GM21360 (cell line): ENCODE data around the gene FOXN3.
"Not testable (repeated sequence)": the region's sequence is repeated elsewhere in the genome, so short reads cannot be mapped to it uniquely, and the experiment has no call there.

Experiments
- ATAC-seq: cut with Tn5 transposase; IDR thresholded peaks from one replicate; pipeline ENCODE4 v1.9.1; 2021; ENCODE audit warnings: mild to moderate bottlenecking, moderate library complexity; ENCODE audit not compliant: unreplicated experiment

Gene FOXN3

DNA sequence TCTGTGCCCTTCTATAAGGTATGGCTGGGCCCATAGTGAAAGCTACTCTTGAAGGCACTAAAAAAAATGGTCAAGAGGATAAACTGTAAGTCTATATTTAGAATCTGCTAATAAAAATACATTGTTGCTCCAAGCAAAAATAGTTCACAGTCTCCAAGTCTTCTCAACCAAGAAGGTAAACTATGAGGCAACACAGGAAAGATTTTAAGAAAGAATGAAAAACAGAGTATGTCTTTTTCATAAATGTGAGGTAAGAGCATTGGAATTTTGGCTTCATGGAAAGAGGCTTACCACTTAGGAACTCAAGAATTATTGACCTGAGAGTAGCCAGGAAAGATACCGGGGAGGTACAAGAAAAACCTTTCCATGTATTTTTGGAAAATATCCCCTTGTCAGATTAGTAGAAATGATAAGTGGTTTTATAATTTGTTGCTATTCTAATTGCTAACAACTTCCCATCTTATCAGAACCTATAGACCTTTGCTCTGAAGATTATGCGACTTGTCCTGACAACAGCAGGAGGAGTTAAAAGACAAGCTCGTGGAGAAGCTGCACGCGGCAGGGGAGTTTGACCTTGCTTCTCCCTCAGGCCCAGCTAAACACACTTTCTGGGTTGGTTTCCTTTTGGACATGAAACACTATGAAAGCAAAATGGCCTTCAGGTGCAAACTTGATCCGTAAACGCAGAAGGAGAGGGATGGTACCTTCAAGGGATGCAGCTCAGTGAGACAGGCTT, 238.1 kb downstream of the FOXN3 start:
- ATAC-seq = no peak

DNA sequence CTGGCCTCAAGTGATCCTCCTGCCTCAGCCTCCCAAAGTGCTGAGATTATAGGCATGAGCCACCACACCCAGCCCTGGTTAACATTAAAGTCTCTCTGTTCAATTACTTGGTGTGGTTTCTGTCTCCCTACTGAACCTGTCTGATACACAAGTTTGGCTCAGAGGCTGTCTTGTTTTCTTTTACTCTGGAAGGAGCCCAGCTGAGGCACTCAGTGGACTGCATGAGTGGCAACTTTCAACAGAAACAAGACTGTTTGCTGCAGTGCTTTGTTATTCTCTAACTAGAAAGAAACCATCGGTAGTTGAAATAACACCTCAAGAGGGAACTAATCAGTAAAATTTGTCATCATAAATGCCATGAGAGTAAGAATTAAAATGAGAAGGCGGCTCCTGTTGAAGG, 238.7 kb downstream of the FOXN3 start:
- ATAC-seq = no peak

DNA sequence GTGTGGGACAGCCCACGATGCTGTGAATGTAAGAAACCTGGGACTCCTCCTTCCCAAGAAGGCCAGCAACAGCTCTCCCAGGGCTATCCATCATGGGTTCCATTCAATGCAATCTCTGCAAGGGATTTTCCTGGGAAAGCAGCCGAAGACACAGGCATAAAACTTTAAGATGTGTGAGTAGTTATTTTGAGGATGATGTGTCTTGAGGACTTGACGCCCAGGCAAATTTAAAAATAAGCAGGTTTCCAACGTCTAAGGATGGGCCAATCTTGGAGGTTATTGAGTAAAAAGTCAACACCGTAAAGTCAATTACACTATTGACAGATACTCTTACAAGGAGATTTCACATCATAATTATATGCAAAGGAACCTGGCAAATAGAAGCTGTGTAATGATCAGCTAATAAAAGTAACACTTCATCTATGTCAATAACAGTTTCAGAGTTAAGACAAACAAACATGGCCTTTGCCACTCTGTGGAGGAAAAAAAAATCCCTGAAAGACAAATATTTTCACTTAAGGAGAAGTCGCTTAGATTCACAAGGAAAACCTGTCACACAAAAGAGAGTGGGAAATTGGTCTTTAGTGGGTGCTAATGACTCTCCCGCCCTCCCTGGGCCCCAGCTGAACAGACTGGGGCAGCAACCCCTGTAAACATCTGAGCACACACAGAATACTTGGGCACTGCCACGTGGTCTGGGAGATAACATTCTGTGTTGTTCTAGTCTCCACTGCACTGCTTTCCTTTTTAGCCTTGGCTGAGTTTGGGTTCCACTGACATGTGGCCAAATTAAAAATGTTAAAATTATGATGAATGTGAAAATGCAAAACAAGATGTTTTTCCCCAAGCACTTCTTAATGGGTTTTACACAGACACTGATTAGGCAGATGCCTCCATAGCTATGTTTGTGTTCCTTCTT, 240.9 kb downstream of the FOXN3 start:
- ATAC-seq = no peak

GRCh38 chr14:89171628-89172027, 245.4 kb downstream of the FOXN3 start:
- no peak for ATAC-seq

- no peak for ATAC-seq
Observed at GRCh38 chr14:89171168-89171567, 245.9 kb downstream of the FOXN3 start.

GRCh38 chr14:89167705-89168104, 249.3 kb downstream of the FOXN3 start:
- no peak for ATAC-seq

GRCh38 chr14:89166633-89167032, 250.4 kb downstream of the FOXN3 start:
- no peak for ATAC-seq

- peak; percentile 51 for ATAC-seq
Observed at GRCh38 chr14:89165189-89166181, 251.5 kb downstream of the FOXN3 start.

- peak; percentile 14 for ATAC-seq
Observed at GRCh38 chr14:89164168-89165073, 252.6 kb downstream of the FOXN3 start.

DNA sequence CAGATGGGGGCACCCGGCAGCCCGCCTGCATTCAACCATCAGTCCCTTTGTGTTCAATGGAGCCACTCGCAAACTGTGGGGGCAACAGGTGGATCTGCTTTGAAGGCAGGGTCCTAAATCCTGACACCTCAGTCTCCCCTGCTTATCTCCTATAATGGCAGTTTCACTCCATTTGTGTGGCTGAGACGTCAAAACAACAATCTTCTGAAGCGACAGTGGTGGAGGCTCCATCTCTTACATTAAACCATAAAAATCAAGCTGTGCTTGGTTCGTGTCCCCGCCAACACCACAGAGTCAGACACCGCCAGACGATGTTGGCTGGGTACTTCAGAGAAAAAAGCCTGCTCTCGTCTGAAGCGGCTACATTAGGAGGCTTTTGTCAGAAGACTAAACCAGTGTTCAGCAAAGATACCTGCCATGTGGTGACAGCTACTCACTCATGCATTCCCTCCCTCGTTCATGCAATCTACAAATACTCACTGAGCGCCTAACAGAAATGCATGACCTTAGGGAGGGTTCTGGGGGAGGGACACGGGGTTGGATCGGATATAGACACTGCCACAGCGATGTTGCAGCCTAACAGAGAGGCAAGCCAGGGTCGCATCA, 253.9 kb downstream of the FOXN3 start:
- ATAC-seq = no peak

GRCh38 chr14:89162586-89162985, 254.4 kb downstream of the FOXN3 start:
- no peak for ATAC-seq

GRCh38 chr14:89160437-89160836, 256.6 kb downstream of the FOXN3 start:
- ATAC-seq = no peak

DNA sequence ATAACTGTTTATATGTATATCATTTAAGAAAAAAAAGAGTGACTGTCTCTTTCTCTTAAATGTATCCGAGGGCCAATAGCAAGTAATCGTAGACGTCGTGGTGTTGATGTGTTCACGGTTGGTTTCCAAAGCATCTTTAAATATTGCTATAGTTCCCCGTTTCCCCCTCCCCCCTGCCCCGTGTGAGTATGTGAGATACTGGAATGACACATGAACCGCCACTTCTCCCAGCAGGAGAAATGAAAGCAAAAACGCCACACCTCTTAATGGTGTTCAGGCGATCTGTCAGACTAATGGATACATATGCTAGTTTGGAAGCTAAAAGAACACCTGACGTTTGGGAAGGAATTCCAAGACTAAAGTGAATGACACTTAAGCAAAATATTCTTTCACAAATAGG, 258.3 kb downstream of the FOXN3 start:
- ATAC-seq = no peak

GRCh38 chr14:89158104-89158503, 258.9 kb downstream of the FOXN3 start:
- ATAC-seq = not testable (repeated sequence)

- no peak for ATAC-seq
Observed at GRCh38 chr14:89155491-89155890, 261.5 kb downstream of the FOXN3 start.

GRCh38 chr14:89151693-89152092, 265.3 kb downstream of the FOXN3 start:
- ATAC-seq = not testable (repeated sequence)

- ATAC-seq = no peak
Observed at GRCh38 chr14:89146274-89146673, 270.8 kb downstream of the FOXN3 start.

DNA sequence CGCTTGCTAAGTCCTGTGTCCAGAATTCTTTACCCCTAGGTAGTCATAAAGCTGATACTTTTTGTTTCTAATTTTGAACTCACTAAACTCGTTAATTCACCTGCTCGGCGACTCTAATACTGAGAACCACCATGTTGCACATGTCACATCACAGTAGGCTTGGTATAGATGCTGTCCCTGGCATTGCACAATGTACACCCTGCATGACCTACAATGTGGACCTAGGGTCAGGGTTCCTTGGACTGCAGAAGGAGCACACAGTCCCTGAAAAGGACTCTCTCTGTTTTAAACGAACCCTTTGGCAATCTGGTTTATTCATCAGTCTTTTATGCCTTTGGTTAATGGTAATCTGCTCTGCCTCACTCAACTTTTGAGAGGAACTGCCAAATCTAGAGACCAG, 272.4 kb downstream of the FOXN3 start:
- no peak for ATAC-seq

DNA sequence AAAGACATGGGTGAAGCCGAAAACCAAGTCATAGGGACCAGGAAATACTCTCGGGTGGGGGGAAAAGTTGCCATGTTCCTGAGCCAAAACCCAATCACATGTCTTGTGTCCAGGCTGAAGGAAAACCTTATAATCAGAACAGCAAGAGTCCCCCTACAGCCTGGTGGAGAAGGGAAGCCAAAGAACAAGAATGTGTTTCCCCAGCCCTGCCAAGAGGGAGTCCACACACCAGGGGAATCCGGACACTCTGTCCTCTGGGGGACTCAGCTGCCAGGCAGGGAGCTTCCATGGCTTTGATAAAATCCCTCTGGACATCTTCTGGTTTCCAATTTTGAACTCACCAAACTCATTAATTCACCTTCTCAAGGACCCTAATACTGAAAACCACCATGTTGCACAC, 273.0 kb downstream of the FOXN3 start:
- ATAC-seq = no peak
